Stimulated activated CD8-positive, alpha-beta memory T cell treated with anti-CD3 and anti-CD28 coated beads, Interleukin-4, amount 100 ng/mL, for 4 hours (primary cell): ENCODE results near the gene ADO.
A peak's percentile ranks its signal among the peaks of the same experiment; 100 is the strongest.

ENCODE experiments used
- DNase-seq, 2 donors: peaks; one replicate each; pipeline ENCODE4 v3.0.0-alpha.2; 2020; ENCODE audit warnings: low read depth in 2 of 2, low spot score in 1 of 2

Gene ADO

GRCh38 chr10:62792261-62792660, 12.3 kb upstream of the ADO start:
- DNase-seq = no peak

GRCh38 chr10:62794306-62794705, 10.2 kb upstream of the ADO start:
- no peak for DNase-seq

GRCh38 chr10:62795100-62795499, 9.4 kb upstream of the ADO start:
- DNase-seq = no peak

- DNase-seq = no peak
These were observed 8.8 kb upstream of the ADO start for GRCh38 chr10:62795762-62796161.

- DNase-seq = no peak
These were observed 7.6 kb upstream of the ADO start for GRCh38 chr10:62796896-62797295.

GRCh38 chr10:62801871-62802270, 2.6 kb upstream of the ADO start:
- no peak for DNase-seq

GRCh38 chr10:62803724-62804355, 680 bp upstream of the ADO start:
- DNase-seq = no peak

- no peak for DNase-seq
These were observed 945 bp downstream of the ADO start for GRCh38 chr10:62805231-62806099.

GRCh38 chr10:62806251-62806650, 1.7 kb downstream of the ADO start:
- DNase-seq = no peak

- no peak for DNase-seq
These were observed 5.8 kb downstream of the ADO start for GRCh38 chr10:62810156-62810902.

GRCh38 chr10:62811159-62811875, 6.8 kb downstream of the ADO start:
- DNase-seq = peak in 1 of 2 donors; percentile 53

GRCh38 chr10:62812672-62813439, 8.3 kb downstream of the ADO start:
- no peak for DNase-seq

GRCh38 chr10:62813453-62813852, 8.9 kb downstream of the ADO start:
- no peak for DNase-seq

GRCh38 chr10:62813981-62814380, 9.5 kb downstream of the ADO start:
- no peak for DNase-seq

- peak in 1 of 2 donors; percentile 38 for DNase-seq
These were observed 10.3 kb downstream of the ADO start for GRCh38 chr10:62814756-62815380.

GRCh38 chr10:62815381-62816075, 11.0 kb downstream of the ADO start:
- no peak for DNase-seq

GRCh38 chr10:62816076-62816330, 11.5 kb downstream of the ADO start:
- no peak for DNase-seq

- peak; percentile 86 to 92 for DNase-seq
These were observed 12.0 kb downstream of the ADO start, which contains the start of gene EGR2 for GRCh38 chr10:62816331-62817120. TSS of gene EGR2 (minus strand) at chr10:62816366. CDS start at chr10:62816029, 337 bp downstream.
